Measurements from ENCODE around the gene KLK10.
"Not testable (repeated sequence)": the region's sequence is repeated elsewhere in the genome, so short reads cannot be mapped to it uniquely, and the experiment has no call there.

KLK10 gene

GRCh38 chr19:50972795-50973376, 46.6 kb downstream of the KLK10 start:
- FAIRE-seq (no peak), DNase-seq (ENCODE audit: insufficient read length, low spot score) (no peak)

GRCh38 chr19:50969810-50970209, 49.7 kb downstream of the KLK10 start:
- not testable (repeated sequence) for DNase-seq (ENCODE audit: insufficient read length, low spot score); FAIRE-seq

- DNase-seq (ENCODE audit: insufficient read length, low spot score) (no peak), FAIRE-seq (no peak)
Measured at GRCh38 chr19:50969413-50969760, 50.1 kb downstream of the KLK10 start, which contains the start of gene KLK6. KLK6 (minus strand) TSS chr19:50969591; CDS start chr19:50968104, 1,487 bp downstream.

GRCh38 chr19:50968716-50969412, 50.6 kb downstream of the KLK10 start:
- FAIRE-seq, result no peak

GRCh38 chr19:50967929-50968715, 51.4 kb downstream of the KLK10 start:
- FAIRE-seq (no peak), DNase-seq (ENCODE audit: insufficient read length, low spot score) (no peak)

More at GRCh38 chr19:50968716-50969412, 50.6 kb downstream of the KLK10 start:
- DNase-seq (ENCODE audit: insufficient read length, low spot score), result no peak

GRCh38 chr19:50964266-50964665, 55.2 kb downstream of the KLK10 start:
- no peak for DNase-seq (ENCODE audit: insufficient read length, low spot score)
- no peak for FAIRE-seq

- no peak for DNase-seq (ENCODE audit: insufficient read length, low spot score)
- no peak for FAIRE-seq
Measured at GRCh38 chr19:50963381-50963780, 56.1 kb downstream of the KLK10 start.
